ENCODE results near the gene EGFLAM.

Gene EGFLAM

GRCh38 chr5:38307845-38308244 is 49.5 kb downstream of the EGFLAM start:
- H3K27me3 ChIP-seq (ENCODE audit: low read length): no peaks in the 10 kb centered on the region
- no peak for TF ChIP-seq EZH2phosphoT487 (conservative IDR thresholded peaks at IDR 0.05; ENCODE audit: low read length)
- TF ChIP-seq, protein P1, sequence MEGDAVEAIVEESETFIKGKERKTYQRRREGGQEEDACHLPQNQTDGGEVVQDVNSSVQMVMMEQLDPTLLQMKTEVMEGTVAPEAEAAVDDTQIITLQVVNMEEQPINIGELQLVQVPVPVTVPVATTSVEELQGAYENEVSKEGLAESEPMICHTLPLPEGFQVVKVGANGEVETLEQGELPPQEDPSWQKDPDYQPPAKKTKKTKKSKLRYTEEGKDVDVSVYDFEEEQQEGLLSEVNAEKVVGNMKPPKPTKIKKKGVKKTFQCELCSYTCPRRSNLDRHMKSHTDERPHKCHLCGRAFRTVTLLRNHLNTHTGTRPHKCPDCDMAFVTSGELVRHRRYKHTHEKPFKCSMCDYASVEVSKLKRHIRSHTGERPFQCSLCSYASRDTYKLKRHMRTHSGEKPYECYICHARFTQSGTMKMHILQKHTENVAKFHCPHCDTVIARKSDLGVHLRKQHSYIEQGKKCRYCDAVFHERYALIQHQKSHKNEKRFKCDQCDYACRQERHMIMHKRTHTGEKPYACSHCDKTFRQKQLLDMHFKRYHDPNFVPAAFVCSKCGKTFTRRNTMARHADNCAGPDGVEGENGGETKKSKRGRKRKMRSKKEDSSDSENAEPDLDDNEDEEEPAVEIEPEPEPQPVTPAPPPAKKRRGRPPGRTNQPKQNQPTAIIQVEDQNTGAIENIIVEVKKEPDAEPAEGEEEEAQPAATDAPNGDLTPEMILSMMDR (IDR thresholded peaks at IDR 0.05; ENCODE audit: insufficient read depth, low read length, poor library complexity, severe bottlenecking): no peak
- no peaks in the 10 kb centered on the region for H4K20me1 ChIP-seq (ENCODE audit: low read depth, low read length)
- H3K9ac ChIP-seq (ENCODE audit: low read length): no peak overlapping the region
- H3K4me2 ChIP-seq (ENCODE audit: low read depth, low read length, poor library complexity, severe bottlenecking): no peak overlapping the region
- H3K27ac ChIP-seq (ENCODE audit: low read depth, low read length): no peak overlapping the region
- H3K79me2 ChIP-seq (ENCODE audit: insufficient read depth, low read length): no peaks in the 10 kb centered on the region
- no peaks in the 10 kb centered on the region; the same call in 1 of the 2 replicates for H3K9me3 ChIP-seq (ENCODE audit: insufficient read depth, low read length)
- no peak overlapping the region for H3K4me3 ChIP-seq (ENCODE audit: insufficient read depth, low read length, poor library complexity, severe bottlenecking)
- no peaks in the 10 kb centered on the region for H3K36me3 ChIP-seq (ENCODE audit: low read length)
- no peaks in the 10 kb centered on the region for H3K9me2 ChIP-seq (replicated peaks; ENCODE audit: insufficient read depth, low read length)
- no peak overlapping the region for H2AFZ ChIP-seq (ENCODE audit: low read depth, low read length, severe bottlenecking)
- H3F3A ChIP-seq (ENCODE audit: insufficient read depth): no peaks in the 10 kb centered on the region

GRCh38 chr5:38316544-38317224 is 58.3 kb downstream of the EGFLAM start:
- Histone ChIP-seq H3K36me3 (ENCODE audit: low read length) (no peaks in the 10 kb centered on the region), H3K27ac (ENCODE audit: low read depth, low read length) (no peak overlapping the region), H3F3A (ENCODE audit: insufficient read depth) (no peaks in the 10 kb centered on the region), H3K79me2 (ENCODE audit: insufficient read depth, low read length) (no peaks in the 10 kb centered on the region), H3K9me3 (ENCODE audit: insufficient read depth, low read length) (no peaks in the 10 kb centered on the region), H3K9ac (ENCODE audit: low read length) (no peak overlapping the region), H3K27me3 (ENCODE audit: low read length) (no peaks in the 10 kb centered on the region), H3K4me2 (ENCODE audit: low read depth, low read length, poor library complexity, severe bottlenecking) (no peak overlapping the region), H4K20me1 (ENCODE audit: low read depth, low read length) (no peaks in the 10 kb centered on the region), H3K4me3 (ENCODE audit: insufficient read depth, low read length, poor library complexity, severe bottlenecking) (no peak overlapping the region), H2AFZ (ENCODE audit: low read depth, low read length, severe bottlenecking) (no peak overlapping the region), H3K9me2 (replicated peaks; ENCODE audit: insufficient read depth, low read length) (no peaks in the 10 kb centered on the region)
- TF ChIP-seq EZH2phosphoT487 (conservative IDR thresholded peaks at IDR 0.05; ENCODE audit: low read length): no peak
- TF ChIP-seq, protein P1 (IDR thresholded peaks at IDR 0.05; ENCODE audit: insufficient read depth, low read length, poor library complexity, severe bottlenecking): no peak

GRCh38 chr5:38317868-38318267 is 59.5 kb downstream of the EGFLAM start:
- TF ChIP-seq, protein P1 (IDR thresholded peaks at IDR 0.05; ENCODE audit: insufficient read depth, low read length, poor library complexity, severe bottlenecking): no peak
- TF ChIP-seq EZH2phosphoT487 (conservative IDR thresholded peaks at IDR 0.05; ENCODE audit: low read length): no peak
- Histone ChIP-seq H3K9me3 (ENCODE audit: insufficient read depth, low read length) (no peaks in the 10 kb centered on the region), H3K4me3 (ENCODE audit: insufficient read depth, low read length, poor library complexity, severe bottlenecking) (no peak overlapping the region), H2AFZ (ENCODE audit: low read depth, low read length, severe bottlenecking) (no peak overlapping the region), H3K79me2 (ENCODE audit: insufficient read depth, low read length) (no peaks in the 10 kb centered on the region), H3K9me2 (replicated peaks; ENCODE audit: insufficient read depth, low read length) (no peaks in the 10 kb centered on the region), H3K9ac (ENCODE audit: low read length) (no peak overlapping the region), H3K4me2 (ENCODE audit: low read depth, low read length, poor library complexity, severe bottlenecking) (no peak overlapping the region), H3K27me3 (ENCODE audit: low read length) (no peaks in the 10 kb centered on the region), H4K20me1 (ENCODE audit: low read depth, low read length) (no peaks in the 10 kb centered on the region), H3F3A (ENCODE audit: insufficient read depth) (no peaks in the 10 kb centered on the region), H3K36me3 (ENCODE audit: low read length) (no peaks in the 10 kb centered on the region), H3K27ac (ENCODE audit: low read depth, low read length) (no peak overlapping the region)
